Iris pigment epithelial cell (primary cell): ENCODE data around the gene TDRKH.
"Not testable (repeated sequence)": the region's sequence is repeated elsewhere in the genome, so short reads cannot be mapped to it uniquely, and the experiment has no call there.

Source experiments
- DNase-seq: peaks from one replicate; pipeline ENCODE4 v3.0.0-alpha.2; 2011; ENCODE audit warnings: low read depth

Gene TDRKH

DNA sequence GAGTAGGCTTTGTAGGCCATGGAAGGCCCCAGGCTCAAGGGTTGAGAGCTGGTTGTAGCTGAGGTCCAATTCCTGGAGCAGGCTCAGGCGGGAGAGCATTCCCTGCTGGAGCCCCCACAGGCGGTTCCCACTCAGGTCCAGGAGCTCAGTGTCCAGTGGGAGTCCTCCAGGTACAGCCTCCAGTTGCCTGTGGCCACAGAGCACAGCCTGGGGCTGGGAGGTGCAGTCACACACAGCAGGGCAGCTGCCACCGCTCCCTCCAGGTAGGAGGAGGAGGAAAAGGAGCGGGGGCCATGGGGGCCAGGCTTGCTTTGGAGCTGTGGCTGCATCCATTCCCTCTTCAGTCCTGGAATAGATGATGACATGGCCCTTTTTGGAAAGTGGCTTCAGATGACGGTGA, 12.1 kb upstream of the TDRKH start:
- DNase-seq, result no peak

- DNase-seq, result no peak
These were observed 11.5 kb upstream of the TDRKH start for GRCh38 chr1:151801846-151802245.

DNA sequence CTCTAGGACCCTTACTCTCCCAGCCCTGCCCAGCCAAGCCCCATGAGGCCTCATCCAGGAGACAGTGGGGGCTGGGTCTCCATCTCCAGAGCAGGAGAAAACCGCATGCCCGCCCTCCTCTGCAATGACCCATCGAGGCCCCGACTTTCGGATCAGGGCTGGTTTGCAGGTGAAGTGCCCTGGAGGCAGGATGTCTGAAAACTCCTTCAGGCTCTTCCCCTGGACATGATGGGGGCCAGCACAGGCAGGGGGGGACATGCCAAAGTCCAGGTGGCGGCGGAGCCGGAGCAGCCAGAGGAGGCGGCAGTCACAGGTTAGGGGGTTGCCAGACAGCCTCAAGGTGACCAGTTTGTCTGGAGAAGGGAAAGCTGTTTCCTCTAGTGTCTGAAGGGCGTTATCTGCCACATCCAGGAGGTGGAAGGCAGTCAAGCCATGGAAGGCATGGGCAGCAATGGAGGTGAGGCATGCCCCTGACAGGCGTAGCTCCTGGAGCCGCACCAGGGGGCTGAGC, 11.1 kb upstream of the TDRKH start:
- DNase-seq, result no peak

DNA sequence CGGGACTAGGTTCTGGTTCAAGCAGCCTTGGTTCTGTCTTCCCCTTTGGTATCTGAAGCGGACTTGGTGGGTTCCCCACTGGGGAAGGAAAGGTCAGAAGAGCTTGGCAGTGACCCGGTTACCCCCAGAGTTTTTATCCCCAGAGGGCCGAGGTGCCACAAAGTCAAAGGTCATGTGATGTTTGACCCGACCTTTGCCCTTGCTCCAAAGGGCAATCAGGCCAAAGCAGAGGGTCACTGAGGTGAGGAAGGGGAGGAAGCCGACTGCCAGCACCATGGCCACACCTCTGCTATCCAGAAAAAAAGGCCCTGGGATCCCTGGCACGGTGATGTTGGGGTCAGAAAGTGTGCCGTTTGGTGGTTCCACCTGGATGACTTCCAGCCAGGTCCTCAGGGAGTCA, 10.5 kb upstream of the TDRKH start:
- DNase-seq, result no peak

DNA sequence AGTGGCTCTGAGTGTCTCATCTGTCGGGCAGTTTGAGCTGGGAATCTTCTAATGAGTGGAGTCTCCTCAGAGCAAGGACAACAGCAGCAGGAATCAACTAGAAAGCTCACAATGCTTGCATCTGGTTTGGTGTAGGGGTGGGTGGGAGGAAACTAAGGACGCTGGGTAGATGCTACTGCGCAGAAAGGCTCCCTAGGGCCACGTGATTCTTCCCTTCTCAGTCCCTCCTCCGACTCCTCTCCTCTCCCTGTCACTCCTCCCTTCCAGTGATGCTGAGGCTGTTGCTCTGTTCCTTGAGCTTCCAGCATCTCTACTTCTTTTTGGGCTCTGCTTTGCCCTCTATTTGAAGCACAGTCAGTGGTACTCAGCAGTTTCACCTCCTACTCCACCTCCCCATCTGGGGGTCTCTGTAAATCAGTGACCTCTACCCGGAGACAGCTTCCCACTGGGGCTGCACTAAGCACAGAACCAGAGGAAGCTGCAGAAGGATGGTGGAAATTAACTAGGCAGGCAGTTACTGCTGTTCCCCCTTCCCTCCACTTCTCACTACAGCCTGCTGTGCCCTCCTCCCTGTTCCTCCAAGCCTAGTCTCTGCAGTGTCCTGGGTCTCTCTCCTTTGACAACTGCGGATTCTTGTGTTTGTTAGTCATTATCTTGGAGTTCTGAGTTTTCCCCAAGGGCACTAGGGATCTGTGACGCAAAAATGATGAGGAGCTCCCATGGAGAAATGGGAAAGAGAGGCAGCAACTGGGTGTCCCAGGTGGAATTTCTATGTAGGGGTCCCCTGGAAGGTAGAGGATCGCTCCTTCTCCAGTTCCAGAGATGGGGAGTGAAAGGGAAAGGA, 9.1 kb upstream of the TDRKH start:
- peak; percentile 3 for DNase-seq

GRCh38 chr1:151798571-151798970, 8.3 kb upstream of the TDRKH start:
- DNase-seq, result no peak

- peak; percentile 24 for DNase-seq
These were observed 796 bp upstream of the TDRKH start for GRCh38 chr1:151790940-151791651.

- no peak for DNase-seq
These were observed 2.6 kb downstream of the TDRKH start for GRCh38 chr1:151787689-151788088.

DNA sequence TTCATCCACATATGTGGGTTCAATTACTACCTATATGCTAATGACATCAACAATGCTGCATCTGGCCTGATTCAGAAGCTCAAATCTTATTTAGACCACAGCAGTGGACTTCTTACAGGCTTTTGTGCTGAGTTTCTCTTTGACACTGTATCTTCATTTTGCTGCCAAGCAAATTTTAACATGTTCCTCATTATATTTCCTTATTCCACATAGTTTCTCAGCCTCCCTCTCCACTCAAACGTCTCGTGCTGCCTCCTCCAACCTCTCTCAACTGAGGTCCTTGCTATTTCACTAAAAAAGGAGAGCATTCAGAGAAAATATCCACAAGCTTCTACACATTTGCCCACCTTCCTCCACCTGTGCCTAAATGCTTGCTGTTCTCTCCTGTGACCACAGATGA, 6.5 kb downstream of the TDRKH start:
- DNase-seq, result no peak

- no peak for DNase-seq
These were observed 7.6 kb downstream of the TDRKH start for GRCh38 chr1:151782741-151783140.

- not testable (repeated sequence) for DNase-seq
These were observed 8.3 kb downstream of the TDRKH start for GRCh38 chr1:151782026-151782425.

GRCh38 chr1:151780736-151781135, 9.6 kb downstream of the TDRKH start:
- not testable (repeated sequence) for DNase-seq

DNA sequence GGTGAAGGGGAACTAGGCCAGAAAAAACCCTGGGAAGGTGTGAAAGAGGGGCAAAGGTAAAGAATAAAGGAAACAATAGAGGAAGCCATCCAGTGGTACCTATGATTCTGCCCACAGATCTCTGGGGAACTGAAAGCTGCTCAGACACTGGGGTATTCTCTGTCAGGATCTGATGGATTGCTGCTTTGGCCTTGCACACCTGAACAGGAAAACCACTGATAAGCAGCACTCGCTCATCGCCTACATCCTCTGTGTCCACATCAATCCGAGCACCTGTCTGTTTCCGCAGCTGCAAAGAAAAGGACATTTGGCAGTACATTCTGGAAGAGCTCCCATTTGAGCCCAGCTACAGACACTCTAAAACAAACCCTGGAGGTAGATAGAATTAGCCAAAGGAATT, 10.4 kb downstream of the TDRKH start:
- DNase-seq, result no peak

GRCh38 chr1:151777317-151777716, 13.0 kb downstream of the TDRKH start:
- no peak for DNase-seq

DNA sequence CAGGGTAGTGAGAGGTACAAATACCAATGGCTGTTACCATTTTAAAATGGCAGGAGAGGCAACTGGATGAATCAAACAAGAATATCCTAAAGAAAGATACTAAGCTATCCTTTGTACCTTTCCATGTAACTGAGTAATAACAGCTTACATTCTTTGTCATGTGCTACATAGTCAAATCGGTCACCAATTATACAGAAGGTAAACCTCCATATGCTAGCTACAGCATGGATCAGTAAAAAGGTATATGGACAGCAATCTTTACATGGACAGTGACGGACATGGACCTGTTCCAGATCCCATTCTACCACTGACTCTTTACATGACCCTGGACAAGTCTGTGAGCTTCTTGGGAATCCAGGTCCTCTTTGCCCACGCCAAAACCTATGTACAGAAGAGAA, 13.6 kb downstream of the TDRKH start:
- no peak for DNase-seq

- DNase-seq, result no peak
These were observed 14.2 kb downstream of the TDRKH start for GRCh38 chr1:151775894-151776664.

DNA sequence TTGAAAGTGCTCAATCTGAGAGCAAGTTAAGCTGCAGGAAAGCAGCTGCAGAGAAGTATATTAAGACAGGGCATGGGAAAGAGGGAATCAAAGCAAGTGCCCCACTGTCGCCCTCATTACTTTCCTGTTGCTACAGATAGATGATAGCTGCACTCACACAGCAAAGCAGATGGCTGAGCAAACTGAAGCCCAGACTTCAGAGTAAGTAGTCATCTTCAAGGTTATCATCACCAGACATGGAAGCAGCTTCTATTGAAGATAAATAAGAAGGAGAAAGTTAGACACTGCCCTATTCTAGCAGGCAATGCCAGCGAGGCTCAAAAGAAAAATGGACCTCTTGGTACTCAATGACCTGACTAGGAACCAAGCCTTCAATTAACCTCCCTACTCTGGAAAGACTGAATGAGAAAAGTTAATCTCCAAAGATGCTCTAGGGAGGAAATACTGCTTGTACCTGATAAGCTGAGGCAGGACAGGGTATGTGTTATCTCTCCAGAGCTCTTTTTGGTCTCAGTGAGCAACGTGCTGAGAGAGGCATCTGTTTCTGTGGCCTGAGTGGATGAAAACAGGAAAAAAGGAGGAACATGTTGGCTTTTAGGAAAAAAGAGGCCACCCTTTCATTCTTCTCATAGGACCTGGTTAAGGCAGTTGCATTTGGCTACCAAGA, 15.9 kb downstream of the TDRKH start:
- DNase-seq, result no peak

DNA sequence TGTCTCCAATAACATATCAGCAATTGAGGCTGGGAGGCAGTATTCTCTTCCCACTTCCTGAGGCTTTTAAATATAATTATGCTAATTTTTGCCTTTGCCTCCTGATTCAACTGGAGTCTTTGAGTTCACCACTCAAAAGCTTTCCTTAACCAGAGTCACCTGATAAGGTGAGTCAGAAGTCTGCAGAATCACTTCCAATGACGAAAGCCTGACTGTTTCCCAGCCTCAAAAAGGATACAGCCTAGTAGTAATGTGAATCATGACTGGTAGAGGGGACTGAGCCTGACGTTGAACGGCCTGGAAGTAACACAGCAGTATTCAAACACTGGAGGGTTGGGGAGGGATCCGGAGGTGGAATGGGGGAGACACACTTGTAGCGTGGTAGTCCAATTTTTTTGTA, 16.6 kb downstream of the TDRKH start:
- peak; percentile 58 for DNase-seq

- not testable (repeated sequence) for DNase-seq
These were observed 21.0 kb downstream of the TDRKH start for GRCh38 chr1:151769270-151769669.

GRCh38 chr1:151768351-151769066, 21.8 kb downstream of the TDRKH start:
- DNase-seq, result not testable (repeated sequence)

GRCh38 chr1:151763990-151764389, 26.3 kb downstream of the TDRKH start:
- no peak for DNase-seq
